GM21529 (cell line): ENCODE results near the gene DDX60.
A peak's percentile ranks its signal among the peaks of the same experiment; 100 is the strongest.
"Not testable (repeated sequence)": the region's sequence is repeated elsewhere in the genome, so short reads cannot be mapped to it uniquely, and the experiment has no call there.

ENCODE experiments used
- ATAC-seq: cut with Tn5 transposase; IDR thresholded peaks from one replicate; pipeline ENCODE4 v1.9.1; 2021; ENCODE audit not compliant: unreplicated experiment

The DDX60 gene

DNA sequence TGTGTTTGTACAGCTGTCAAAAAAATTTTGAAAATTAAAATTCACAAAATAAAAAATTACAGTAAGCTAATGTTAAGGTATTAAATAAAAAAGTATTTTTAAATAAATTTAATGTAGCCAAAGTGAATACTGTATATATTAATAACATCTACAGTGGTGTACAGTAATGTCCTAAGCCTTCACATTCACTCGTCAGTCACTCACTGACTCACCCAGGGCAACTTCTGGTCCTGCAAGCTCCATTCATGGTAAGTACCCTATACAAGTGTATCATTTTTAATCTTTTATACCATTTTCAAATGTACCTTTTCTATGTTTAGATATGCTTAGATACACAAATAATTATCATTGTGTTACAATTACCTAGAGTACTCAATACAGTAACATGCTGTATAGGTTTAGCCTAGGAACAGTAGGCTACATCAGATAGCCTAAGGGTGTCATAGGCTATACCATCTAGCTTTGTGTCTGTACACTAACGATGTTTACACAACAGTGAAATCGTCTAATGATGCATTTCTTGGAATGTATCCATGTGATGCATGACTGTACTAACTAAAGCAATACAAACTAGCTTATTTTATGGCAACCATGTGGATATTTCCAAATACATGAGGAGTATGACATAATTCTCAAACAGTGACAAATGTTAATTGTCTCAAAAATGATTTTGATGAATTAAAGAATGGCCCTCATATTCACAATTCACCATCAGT lies 13.7 kb downstream of the DDX60 start:
- ATAC-seq: no peak

GRCh38 chr4:168303430-168303829 lies 15.1 kb downstream of the DDX60 start:
- ATAC-seq: not testable (repeated sequence)

- peak; percentile 54 for ATAC-seq
Observed at GRCh38 chr4:168293386-168293975, 25.1 kb downstream of the DDX60 start.

DNA sequence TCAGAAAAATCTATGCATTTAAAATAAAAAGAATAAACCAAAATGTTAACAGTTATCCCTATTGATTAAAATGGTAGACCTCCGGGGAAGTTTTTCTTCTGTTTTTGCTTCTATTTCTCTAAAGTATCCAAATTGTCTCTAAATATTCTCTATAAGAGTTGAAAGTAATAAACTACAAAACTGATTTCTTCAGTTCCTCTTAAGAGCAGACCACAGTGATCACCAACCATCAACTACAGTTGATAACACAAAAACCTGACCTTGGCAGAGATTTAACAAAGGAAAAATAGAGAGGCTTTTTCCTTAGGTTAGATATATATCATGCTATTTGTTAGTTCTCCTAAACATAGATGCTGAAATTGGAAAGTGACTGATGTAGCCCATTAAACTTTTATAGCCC lies 27.3 kb downstream of the DDX60 start:
- ATAC-seq: peak; percentile 43

- ATAC-seq: not testable (repeated sequence)
Observed at GRCh38 chr4:168285850-168286249, 32.7 kb downstream of the DDX60 start.

- no peak for ATAC-seq
Observed at GRCh38 chr4:168279556-168279955, 39.0 kb downstream of the DDX60 start.

GRCh38 chr4:168275836-168276235 lies 42.7 kb downstream of the DDX60 start:
- ATAC-seq: no peak

GRCh38 chr4:168274871-168275270 lies 43.7 kb downstream of the DDX60 start:
- no peak for ATAC-seq

GRCh38 chr4:168273838-168274237 lies 44.7 kb downstream of the DDX60 start:
- ATAC-seq: no peak

GRCh38 chr4:168272488-168272887 lies 46.1 kb downstream of the DDX60 start:
- ATAC-seq: no peak

GRCh38 chr4:168269896-168270295 lies 48.7 kb downstream of the DDX60 start:
- ATAC-seq: no peak

GRCh38 chr4:168265327-168265726 lies 53.2 kb downstream of the DDX60 start:
- no peak for ATAC-seq

DNA sequence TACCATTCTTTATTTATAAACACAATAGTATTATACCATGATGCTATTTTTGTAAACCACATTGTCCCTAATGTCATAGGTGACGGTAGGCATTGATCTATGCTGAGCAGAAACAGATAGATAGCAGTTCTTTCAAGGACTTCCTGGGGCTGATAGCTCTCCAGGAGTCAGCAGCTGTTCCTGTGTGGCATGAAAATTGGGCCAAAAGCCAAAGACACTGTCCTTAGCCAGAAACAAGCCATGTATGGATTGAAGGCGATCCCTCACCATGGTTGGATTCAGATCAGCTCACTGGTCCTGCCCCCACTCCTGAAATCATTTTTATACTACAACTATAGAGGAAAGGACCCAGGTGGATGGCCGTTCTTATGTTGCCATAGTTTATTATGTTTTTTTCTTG lies 53.6 kb downstream of the DDX60 start:
- ATAC-seq: no peak

DNA sequence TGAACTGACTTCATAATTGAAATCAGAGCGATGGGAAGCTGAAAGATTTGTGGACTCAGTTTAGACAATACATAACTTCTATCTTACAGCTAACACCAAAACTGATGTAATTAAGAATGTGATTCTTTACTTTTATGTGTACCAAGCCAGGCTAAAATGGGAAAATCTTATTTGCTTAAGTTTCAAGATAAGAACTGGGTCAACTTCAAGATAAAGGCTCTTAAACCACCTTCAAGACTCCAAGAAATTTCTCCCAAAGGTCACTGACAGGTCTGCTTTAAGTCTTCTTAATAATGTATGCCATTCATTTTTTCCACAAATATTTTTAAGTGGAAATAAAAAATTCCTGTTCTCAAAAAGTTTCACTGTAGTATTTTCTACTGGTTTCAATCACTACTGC lies 55.5 kb downstream of the DDX60 start:
- ATAC-seq: no peak

DNA sequence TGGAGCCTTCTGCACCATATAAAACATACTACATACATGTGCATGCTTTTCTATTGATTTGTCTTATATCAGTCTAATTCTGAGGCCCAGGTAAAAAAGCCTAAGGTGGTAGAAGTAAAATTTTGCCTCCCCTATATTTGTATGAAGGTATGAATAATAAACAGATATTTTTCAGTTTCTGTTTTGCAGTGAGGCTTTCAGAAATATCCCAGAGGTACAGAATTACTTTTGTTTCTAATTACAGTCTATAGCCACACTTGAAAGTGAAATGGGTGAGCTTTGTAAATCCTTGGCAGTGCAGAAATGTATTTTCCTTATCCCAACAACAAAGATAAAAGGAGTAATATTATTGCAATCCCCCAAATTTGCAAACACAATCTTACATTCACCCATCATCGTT lies 59.5 kb downstream of the DDX60 start:
- peak; percentile 71 for ATAC-seq

GRCh38 chr4:168257768-168258167 lies 60.8 kb downstream of the DDX60 start:
- ATAC-seq: no peak

- no peak for ATAC-seq
Observed at GRCh38 chr4:168248176-168248710, 70.3 kb downstream of the DDX60 start.

GRCh38 chr4:168247603-168248002 lies 70.9 kb downstream of the DDX60 start:
- no peak for ATAC-seq

DNA sequence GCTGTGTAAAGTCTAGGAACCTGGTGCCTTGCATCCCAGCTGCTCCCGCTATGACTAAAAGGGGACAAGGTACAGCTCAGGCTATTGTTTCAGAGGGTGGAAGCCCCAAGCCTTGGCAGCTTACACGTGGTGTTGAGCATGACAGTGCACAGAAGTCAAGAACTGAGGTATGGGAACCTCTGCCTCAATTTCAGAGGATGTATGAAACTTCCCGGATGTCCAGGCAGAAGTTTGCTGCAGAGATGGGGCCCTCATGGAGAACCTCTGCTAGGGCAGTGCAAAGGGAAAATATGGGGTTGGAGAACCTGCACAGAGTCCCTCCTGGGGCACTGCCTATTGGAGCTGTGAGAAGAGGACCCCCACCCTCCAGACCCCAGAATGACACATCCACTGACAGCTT lies 76.6 kb downstream of the DDX60 start:
- no peak for ATAC-seq

DNA sequence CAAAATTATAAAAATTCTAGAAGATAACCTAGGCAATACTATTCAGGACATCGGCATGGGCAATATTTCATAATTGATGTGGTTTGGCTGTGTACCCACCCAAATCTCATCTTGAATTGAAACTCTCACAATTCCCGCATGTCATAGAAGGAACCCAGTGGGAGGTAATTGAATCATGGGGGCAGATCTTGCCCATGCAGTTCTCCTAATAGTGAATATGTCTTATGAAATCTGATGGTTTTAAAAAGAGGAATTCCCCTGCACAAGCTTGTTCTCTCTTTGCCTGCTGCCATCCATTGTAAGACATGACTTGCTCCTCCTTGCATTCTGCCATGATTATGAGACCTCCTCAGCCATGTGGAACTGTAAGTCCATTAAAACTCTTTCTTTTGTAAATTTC lies 77.7 kb downstream of the DDX60 start:
- ATAC-seq: no peak

- ATAC-seq: no peak
Observed at GRCh38 chr4:168221301-168221700, 97.3 kb downstream of the DDX60 start.

- ATAC-seq: no peak
Observed at GRCh38 chr4:168220893-168221292, 97.7 kb downstream of the DDX60 start.

- no peak for ATAC-seq
Observed at GRCh38 chr4:168218645-168219044, 99.9 kb downstream of the DDX60 start.
